Activated CD4-positive, alpha-beta T cell treated with anti-CD3 and anti-CD28 coated beads, Interleukin-2, amount 10 ng/mL, durations not matched to agents 24 days and 14 days (primary cell): ENCODE measurements around the gene WEE1. TPM values are rescaled to one million over a fixed set of nuclear protein-coding genes. Genes with fewer than 3 reads are reported as not detected.

Experiments used
- DNase-seq: peaks from one replicate; pipeline ENCODE4 v3.0.0; 2022
- H3K27ac Mint-ChIP-seq: one replicate; pipeline ENCODE4 v1.8.0; 2022; ENCODE audit warnings: mild to moderate bottlenecking, mixed read lengths
- H3K27me3 Mint-ChIP-seq: one replicate; pipeline ENCODE4 v1.8.0; 2022; ENCODE audit warnings: mixed read lengths
- H3K36me3 Mint-ChIP-seq: one replicate; pipeline ENCODE4 v1.8.0; 2022; ENCODE audit warnings: low read depth, mild to moderate bottlenecking, mixed read lengths
- H3K4me1 Mint-ChIP-seq: one replicate; pipeline ENCODE4 v1.8.0; 2021; ENCODE audit warnings: mixed read lengths
- H3K4me3 Mint-ChIP-seq: one replicate; pipeline ENCODE4 v1.8.0; 2022; ENCODE audit warnings: mild to moderate bottlenecking, moderate library complexity, mixed read lengths
- H3K9me3 Mint-ChIP-seq: one replicate; pipeline ENCODE4 v1.8.0; 2021; ENCODE audit warnings: mixed read lengths
- intact Hi-C: fragments of 100-400 bp; cut with micrococcal nuclease; formaldehyde crosslinking; loops from one replicate; pipeline ENCODE4 v1.15.1; 2023
- total RNA-seq: library from RNA; stranded (reverse); gene quantifications from 2 replicates; pipeline ENCODE4 v1.2.3, GENCODE V29; 2022

Gene WEE1
- total RNA-seq, 1 donor from 2014 or later = 57.7 TPM

GRCh38 chr11:9625728-9626127 is 52.3 kb downstream of the WEE1 start:
- Mint-ChIP-seq H3K4me3 (no peak overlapping the region), H3K27ac (no peak overlapping the region), H3K36me3 (no peaks in the 10 kb centered on the region), H3K9me3 (no peaks in the 10 kb centered on the region), H3K27me3 (peaks cover 23% of the 10 kb centered on the region), H3K4me1 (peaks cover 4% of the 10 kb centered on the region)
- intact Hi-C loops = no loop called here
- DNase-seq = no peak

GRCh38 chr11:9626496-9627394 is 53.3 kb downstream of the WEE1 start:
- Mint-ChIP-seq H3K4me1 (peaks cover 4% of the 10 kb centered on the region), H3K27me3 (peaks cover 23% of the 10 kb centered on the region)
- intact Hi-C loops = no loop called here

GRCh38 chr11:9629064-9629463 is 55.6 kb downstream of the WEE1 start:
- DNase-seq = no peak
- no peaks in the 10 kb centered on the region for H3K9me3 Mint-ChIP-seq
- H3K36me3 Mint-ChIP-seq = no peaks in the 10 kb centered on the region
- H3K27me3 Mint-ChIP-seq = peaks cover 23% of the 10 kb centered on the region
- H3K4me1 Mint-ChIP-seq = peaks cover 2% of the 10 kb centered on the region
- no peak overlapping the region for H3K4me3 Mint-ChIP-seq
- intact Hi-C loops = no loop called here
- H3K27ac Mint-ChIP-seq = no peak overlapping the region

More at GRCh38 chr11:9626496-9627394, 53.3 kb downstream of the WEE1 start:
- no peak for DNase-seq
- no peak overlapping the region for H3K4me3 Mint-ChIP-seq
- H3K36me3 Mint-ChIP-seq = no peaks in the 10 kb centered on the region
- H3K27ac Mint-ChIP-seq = no peak overlapping the region
- H3K9me3 Mint-ChIP-seq = no peaks in the 10 kb centered on the region

- no peaks in the 10 kb centered on the region for H3K36me3 Mint-ChIP-seq
- H3K9me3 Mint-ChIP-seq = peaks cover 5% of the 10 kb centered on the region
- H3K27ac Mint-ChIP-seq = no peak overlapping the region
- no peak for DNase-seq
- H3K4me3 Mint-ChIP-seq = no peak overlapping the region
- H3K4me1 Mint-ChIP-seq = peaks cover 2% of the 10 kb centered on the region
- intact Hi-C loops = no loop called here
- peaks cover 4% of the 10 kb centered on the region for H3K27me3 Mint-ChIP-seq
Observed at GRCh38 chr11:9633679-9634078, 60.2 kb downstream of the WEE1 start.

- Mint-ChIP-seq H3K27ac (no peak overlapping the region), H3K27me3 (no peaks in the 10 kb centered on the region), H3K4me3 (no peak overlapping the region), H3K36me3 (no peaks in the 10 kb centered on the region), H3K9me3 (peaks cover 5% of the 10 kb centered on the region), H3K4me1 (no peaks in the 10 kb centered on the region)
- intact Hi-C loops = no loop called here
- DNase-seq = no peak
Observed at GRCh38 chr11:9636691-9637090, 63.2 kb downstream of the WEE1 start.

GRCh38 chr11:9639099-9639498 is 65.6 kb downstream of the WEE1 start:
- Mint-ChIP-seq H3K36me3 (no peaks in the 10 kb centered on the region), H3K4me1 (no peaks in the 10 kb centered on the region), H3K27me3 (peaks cover 3% of the 10 kb centered on the region), H3K9me3 (peaks cover 5% of the 10 kb centered on the region), H3K4me3 (no peak overlapping the region), H3K27ac (no peak overlapping the region)
- DNase-seq = no peak
- intact Hi-C loops = no loop called here

Other genes with a start within 250 kb of the WEE1 start
- 177 and 200 TPM in 2 replicates for gene IPO7, start 189.0 kb upstream of the WEE1 start, total RNA-seq
- gene ZNF143, start 112.7 kb upstream of the WEE1 start, total RNA-seq = 38.6 and 39.2 TPM in 2 replicates
- 7.3 and 8.1 TPM in 2 replicates for gene SWAP70, start 90.4 kb downstream of the WEE1 start, total RNA-seq